GM23338 (cell line): ENCODE results near the gene TMEM273. TPM values are rescaled to one million over a fixed set of nuclear protein-coding genes. Genes with fewer than 3 reads are reported as not detected.

Experiments
- CREB1 ChIP-seq: fragments of 250-450 bp; sonication (Bioruptor Pico); IDR thresholded peaks from 2 replicates; pipeline ENCODE4 v1.5.0; 2020; ENCODE audit warnings: low read depth, mild to moderate bottlenecking, moderate library complexity
- EZH2 ChIP-seq: fragments of 200-600 bp; sonication (generic); IDR thresholded peaks from one replicate; pipeline ENCODE4 v1.8.0; 2017; ENCODE audit warnings: antibody characterized with exemption, mild to moderate bottlenecking, low read depth; ENCODE audit not compliant: unreplicated experiment
- JUNB ChIP-seq: IDR thresholded peaks from one replicate; pipeline ENCODE4 v1.6.1; 2016; ENCODE audit warnings: antibody characterized with exemption; ENCODE audit not compliant: unreplicated experiment
- NANOG ChIP-seq: IDR thresholded peaks from 2 replicates; pipeline ENCODE4 v1.6.1; 2016; ENCODE audit warnings: antibody characterized with exemption, borderline replicate concordance
- STAT1 ChIP-seq: IDR thresholded peaks from one replicate; pipeline ENCODE4 v1.6.1; 2016; ENCODE audit warnings: antibody characterized with exemption; ENCODE audit not compliant: unreplicated experiment
- ZNF114 ChIP-seq: fragments of 250-450 bp; sonication (Bioruptor Pico); IDR thresholded peaks from 2 replicates; pipeline ENCODE4 v1.5.0; 2020; ENCODE audit warnings: mild to moderate bottlenecking, moderate library complexity
- polyA plus RNA-seq: library from polyadenylated mRNA; unstranded; fragments of >200 nt; fragmentation: Nextera tagmentation; extraction: Ambion mirVana; gene quantifications from 2 replicates; pipeline ENCODE4 v1.2.1, GENCODE V29; 2016
- total RNA-seq: library from RNA; depleted of rRNA; stranded (reverse); fragments of >200 nt; shearing (Covaris generic); gene quantifications from 2 replicates; pipeline ENCODE4 v1.2.3, GENCODE V29; 2014
- TF ChIP-seq, protein P1 (sequence below): fragments of 250-450 bp; sonication (Bioruptor Pico); IDR thresholded peaks from 2 replicates; pipeline ENCODE4 v1.5.0; 2020; ENCODE audit warnings: mild to moderate bottlenecking, moderate library complexity
- TF ChIP-seq, protein P2 (sequence below): IDR thresholded peaks from one replicate; pipeline ENCODE4 v1.6.1; 2018; ENCODE audit warnings: antibody characterized with exemption; ENCODE audit not compliant: unreplicated experiment
- TF ChIP-seq, protein P3 (sequence below): IDR thresholded peaks from 2 replicates; pipeline ENCODE4 v1.6.1; 2016; ENCODE audit warnings: antibody characterized with exemption

The TMEM273 gene
- total and polyA plus RNA-seq, 2 experiments from 2014 or later: not detected

DNA sequence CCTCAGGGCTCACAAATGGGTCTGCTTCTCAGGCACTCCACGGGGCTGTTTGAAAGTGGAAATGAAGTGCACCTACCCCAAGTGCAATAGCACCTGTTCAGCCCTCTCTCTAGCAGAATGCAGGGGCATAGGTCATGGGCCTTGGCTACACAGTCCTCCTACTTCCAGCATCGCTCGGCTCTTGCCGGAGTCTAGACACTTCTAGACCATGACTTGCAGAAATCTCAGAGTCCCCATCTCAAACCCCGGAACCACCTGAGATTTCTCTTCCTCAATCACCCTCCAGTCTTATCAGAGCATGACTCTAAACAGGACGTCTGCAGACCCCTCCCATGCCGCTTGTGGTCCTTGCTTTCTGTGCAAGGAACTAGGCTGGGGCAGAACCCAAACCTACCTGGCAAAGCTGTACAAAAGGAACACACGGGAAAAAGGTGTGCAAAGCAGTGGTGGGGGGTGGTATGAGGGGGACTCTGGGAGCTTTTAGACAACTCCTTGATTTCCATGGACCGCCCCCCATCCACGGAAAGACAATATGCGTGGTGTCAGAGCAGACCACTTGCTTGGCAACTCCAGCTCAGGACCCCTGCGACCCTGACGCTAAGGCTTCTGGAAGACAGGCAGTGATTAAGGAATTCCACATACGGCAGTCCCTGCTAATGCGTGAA, 13.8 kb downstream of the TMEM273 start (continued):
- TF ChIP-seq, protein P1, sequence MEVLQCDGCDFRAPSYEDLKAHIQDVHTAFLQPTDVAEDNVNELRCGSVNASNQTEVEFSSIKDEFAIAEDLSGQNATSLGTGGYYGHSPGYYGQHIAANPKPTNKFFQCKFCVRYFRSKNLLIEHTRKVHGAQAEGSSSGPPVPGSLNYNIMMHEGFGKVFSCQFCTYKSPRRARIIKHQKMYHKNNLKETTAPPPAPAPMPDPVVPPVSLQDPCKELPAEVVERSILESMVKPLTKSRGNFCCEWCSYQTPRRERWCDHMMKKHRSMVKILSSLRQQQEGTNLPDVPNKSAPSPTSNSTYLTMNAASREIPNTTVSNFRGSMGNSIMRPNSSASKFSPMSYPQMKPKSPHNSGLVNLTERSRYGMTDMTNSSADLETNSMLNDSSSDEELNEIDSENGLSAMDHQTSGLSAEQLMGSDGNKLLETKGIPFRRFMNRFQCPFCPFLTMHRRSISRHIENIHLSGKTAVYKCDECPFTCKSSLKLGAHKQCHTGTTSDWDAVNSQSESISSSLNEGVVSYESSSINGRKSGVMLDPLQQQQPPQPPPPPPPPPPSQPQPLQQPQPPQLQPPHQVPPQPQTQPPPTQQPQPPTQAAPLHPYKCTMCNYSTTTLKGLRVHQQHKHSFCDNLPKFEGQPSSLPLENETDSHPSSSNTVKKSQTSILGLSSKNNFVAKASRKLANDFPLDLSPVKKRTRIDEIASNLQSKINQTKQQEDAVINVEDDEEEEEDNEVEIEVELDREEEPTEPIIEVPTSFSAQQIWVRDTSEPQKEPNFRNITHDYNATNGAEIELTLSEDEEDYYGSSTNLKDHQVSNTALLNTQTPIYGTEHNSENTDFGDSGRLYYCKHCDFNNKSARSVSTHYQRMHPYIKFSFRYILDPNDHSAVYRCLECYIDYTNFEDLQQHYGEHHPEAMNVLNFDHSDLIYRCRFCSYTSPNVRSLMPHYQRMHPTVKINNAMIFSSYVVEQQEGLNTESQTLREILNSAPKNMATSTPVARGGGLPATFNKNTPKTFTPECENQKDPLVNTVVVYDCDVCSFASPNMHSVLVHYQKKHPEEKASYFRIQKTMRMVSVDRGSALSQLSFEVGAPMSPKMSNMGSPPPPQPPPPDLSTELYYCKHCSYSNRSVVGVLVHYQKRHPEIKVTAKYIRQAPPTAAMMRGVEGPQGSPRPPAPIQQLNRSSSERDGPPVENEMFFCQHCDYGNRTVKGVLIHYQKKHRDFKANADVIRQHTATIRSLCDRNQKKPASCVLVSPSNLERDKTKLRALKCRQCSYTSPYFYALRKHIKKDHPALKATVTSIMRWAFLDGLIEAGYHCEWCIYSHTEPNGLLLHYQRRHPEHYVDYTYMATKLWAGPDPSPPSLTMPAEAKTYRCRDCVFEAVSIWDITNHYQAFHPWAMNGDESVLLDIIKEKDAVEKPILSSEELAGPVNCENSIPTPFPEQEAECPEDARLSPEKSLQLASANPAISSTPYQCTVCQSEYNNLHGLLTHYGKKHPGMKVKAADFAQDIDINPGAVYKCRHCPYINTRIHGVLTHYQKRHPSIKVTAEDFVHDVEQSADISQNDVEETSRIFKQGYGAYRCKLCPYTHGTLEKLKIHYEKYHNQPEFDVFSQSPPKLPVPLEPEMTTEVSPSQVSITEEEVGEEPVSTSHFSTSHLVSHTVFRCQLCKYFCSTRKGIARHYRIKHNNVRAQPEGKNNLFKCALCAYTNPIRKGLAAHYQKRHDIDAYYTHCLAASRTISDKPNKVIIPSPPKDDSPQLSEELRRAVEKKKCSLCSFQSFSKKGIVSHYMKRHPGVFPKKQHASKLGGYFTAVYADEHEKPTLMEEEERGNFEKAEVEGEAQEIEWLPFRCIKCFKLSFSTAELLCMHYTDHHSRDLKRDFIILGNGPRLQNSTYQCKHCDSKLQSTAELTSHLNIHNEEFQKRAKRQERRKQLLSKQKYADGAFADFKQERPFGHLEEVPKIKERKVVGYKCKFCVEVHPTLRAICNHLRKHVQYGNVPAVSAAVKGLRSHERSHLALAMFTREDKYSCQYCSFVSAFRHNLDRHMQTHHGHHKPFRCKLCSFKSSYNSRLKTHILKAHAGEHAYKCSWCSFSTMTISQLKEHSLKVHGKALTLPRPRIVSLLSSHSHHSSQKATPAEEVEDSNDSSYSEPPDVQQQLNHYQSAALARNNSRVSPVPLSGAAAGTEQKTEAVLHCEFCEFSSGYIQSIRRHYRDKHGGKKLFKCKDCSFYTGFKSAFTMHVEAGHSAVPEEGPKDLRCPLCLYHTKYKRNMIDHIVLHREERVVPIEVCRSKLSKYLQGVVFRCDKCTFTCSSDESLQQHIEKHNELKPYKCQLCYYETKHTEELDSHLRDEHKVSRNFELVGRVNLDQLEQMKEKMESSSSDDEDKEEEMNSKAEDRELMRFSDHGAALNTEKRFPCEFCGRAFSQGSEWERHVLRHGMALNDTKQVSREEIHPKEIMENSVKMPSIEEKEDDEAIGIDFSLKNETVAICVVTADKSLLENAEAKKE: no peak
- no peak for TF ChIP-seq ZNF114
- no peak for TF ChIP-seq JUNB
- TF ChIP-seq, protein P2, sequence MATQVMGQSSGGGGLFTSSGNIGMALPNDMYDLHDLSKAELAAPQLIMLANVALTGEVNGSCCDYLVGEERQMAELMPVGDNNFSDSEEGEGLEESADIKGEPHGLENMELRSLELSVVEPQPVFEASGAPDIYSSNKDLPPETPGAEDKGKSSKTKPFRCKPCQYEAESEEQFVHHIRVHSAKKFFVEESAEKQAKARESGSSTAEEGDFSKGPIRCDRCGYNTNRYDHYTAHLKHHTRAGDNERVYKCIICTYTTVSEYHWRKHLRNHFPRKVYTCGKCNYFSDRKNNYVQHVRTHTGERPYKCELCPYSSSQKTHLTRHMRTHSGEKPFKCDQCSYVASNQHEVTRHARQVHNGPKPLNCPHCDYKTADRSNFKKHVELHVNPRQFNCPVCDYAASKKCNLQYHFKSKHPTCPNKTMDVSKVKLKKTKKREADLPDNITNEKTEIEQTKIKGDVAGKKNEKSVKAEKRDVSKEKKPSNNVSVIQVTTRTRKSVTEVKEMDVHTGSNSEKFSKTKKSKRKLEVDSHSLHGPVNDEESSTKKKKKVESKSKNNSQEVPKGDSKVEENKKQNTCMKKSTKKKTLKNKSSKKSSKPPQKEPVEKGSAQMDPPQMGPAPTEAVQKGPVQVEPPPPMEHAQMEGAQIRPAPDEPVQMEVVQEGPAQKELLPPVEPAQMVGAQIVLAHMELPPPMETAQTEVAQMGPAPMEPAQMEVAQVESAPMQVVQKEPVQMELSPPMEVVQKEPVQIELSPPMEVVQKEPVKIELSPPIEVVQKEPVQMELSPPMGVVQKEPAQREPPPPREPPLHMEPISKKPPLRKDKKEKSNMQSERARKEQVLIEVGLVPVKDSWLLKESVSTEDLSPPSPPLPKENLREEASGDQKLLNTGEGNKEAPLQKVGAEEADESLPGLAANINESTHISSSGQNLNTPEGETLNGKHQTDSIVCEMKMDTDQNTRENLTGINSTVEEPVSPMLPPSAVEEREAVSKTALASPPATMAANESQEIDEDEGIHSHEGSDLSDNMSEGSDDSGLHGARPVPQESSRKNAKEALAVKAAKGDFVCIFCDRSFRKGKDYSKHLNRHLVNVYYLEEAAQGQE: no peak
- TF ChIP-seq STAT1: no peak
- TF ChIP-seq NANOG: no peak
- no peak for TF ChIP-seq EZH2
- TF ChIP-seq CREB1 (CRISPR knock-in tag): no peak
- TF ChIP-seq, protein P3, sequence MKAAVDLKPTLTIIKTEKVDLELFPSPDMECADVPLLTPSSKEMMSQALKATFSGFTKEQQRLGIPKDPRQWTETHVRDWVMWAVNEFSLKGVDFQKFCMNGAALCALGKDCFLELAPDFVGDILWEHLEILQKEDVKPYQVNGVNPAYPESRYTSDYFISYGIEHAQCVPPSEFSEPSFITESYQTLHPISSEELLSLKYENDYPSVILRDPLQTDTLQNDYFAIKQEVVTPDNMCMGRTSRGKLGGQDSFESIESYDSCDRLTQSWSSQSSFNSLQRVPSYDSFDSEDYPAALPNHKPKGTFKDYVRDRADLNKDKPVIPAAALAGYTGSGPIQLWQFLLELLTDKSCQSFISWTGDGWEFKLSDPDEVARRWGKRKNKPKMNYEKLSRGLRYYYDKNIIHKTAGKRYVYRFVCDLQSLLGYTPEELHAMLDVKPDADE: no peak
